ENCODE measurements around the gene FAM53A. TPM values are rescaled to one million over a fixed set of nuclear protein-coding genes. Genes with fewer than 3 reads are reported as not detected.
"Not testable (repeated sequence)": the region's sequence is repeated elsewhere in the genome, so short reads cannot be mapped to it uniquely, and the experiment has no call there.

The FAM53A gene
- total and polyA plus RNA-seq, 4 donors = 0.44 to 2.2 (median 0.97) TPM

DNA sequence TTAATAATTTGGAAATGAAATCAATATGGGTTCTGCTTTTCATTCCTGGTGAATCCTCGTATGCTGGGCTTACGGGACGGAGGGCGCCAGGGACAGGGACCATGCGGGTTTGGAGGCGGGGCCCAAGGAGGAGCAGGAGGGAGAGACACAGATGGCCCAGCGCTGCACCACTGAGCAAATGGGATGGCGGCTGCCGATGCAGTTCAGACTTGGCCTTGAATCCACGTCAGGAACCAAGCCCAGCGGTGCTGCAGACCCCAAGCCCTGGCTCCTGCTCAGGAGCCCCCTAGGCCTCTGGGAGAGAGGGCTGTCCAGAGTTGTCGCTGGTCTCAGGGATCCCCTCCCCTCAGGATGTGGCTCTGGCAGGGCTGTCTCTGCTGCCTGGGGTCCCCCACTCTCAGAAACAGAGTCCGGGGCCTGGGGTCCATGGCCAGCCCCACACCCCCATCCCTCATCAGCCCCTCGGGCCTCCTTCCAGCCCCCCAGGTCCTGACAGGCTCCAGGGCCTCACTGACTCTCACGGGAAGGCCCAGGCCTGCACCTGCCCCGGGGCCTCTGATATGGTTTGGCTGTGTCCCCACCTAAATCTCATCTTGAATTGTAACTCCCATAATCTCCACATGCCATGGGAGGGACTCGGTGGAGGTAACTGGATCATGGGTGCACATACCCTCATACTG is 75.2 kb downstream of the FAM53A start:
- DNase-seq (ENCODE audit: low spot score) = no peak
- no peaks in the 10 kb centered on the region for H3K36me3 ChIP-seq (ENCODE audit: control insufficient read depth in 4 of 4, insufficient read depth in 3 of 4, low read depth in 1 of 4, low read length in 3 of 4)
- no peaks in the 10 kb centered on the region for H3K4me1 ChIP-seq (ENCODE audit: control insufficient read depth in 4 of 4, insufficient read depth in 4 of 4, low read length in 3 of 4)
- no peak overlapping the region for H3K27ac ChIP-seq (ENCODE audit: low read depth in 1 of 2, low read length in 2 of 2)
- WGBS = 88% methylated on average over 17 of the region's 17 CpGs
- TF ChIP-seq HNF4G (IDR thresholded peaks at IDR 0.05) (no peak), FOXA2 (IDR thresholded peaks at IDR 0.05) (no peak), GABPA (IDR thresholded peaks at IDR 0.05 in 1 of 2, conservative IDR thresholded peaks at IDR 0.05 in 1 of 2) (no peak), RAD21 (IDR thresholded peaks at IDR 0.05) (no peak), TAF1 (conservative IDR thresholded peaks at IDR 0.05) (no peak), NR2F2 (IDR thresholded peaks at IDR 0.05) (no peak), YY1 (IDR thresholded peaks at IDR 0.05) (no peak), EGR1 (IDR thresholded peaks at IDR 0.05; ENCODE audit: low read depth in 2 of 2) (no peak), SP1 (IDR thresholded peaks at IDR 0.05) (no peak)
- TF ChIP-seq, protein P1, sequence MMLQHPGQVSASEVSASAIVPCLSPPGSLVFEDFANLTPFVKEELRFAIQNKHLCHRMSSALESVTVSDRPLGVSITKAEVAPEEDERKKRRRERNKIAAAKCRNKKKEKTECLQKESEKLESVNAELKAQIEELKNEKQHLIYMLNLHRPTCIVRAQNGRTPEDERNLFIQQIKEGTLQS (IDR thresholded peaks at IDR 0.05) = no peak
- TF ChIP-seq, protein P2, sequence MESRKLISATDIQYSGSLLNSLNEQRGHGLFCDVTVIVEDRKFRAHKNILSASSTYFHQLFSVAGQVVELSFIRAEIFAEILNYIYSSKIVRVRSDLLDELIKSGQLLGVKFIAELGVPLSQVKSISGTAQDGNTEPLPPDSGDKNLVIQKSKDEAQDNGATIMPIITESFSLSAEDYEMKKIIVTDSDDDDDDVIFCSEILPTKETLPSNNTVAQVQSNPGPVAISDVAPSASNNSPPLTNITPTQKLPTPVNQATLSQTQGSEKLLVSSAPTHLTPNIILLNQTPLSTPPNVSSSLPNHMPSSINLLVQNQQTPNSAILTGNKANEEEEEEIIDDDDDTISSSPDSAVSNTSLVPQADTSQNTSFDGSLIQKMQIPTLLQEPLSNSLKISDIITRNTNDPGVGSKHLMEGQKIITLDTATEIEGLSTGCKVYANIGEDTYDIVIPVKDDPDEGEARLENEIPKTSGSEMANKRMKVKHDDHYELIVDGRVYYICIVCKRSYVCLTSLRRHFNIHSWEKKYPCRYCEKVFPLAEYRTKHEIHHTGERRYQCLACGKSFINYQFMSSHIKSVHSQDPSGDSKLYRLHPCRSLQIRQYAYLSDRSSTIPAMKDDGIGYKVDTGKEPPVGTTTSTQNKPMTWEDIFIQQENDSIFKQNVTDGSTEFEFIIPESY (IDR thresholded peaks at IDR 0.05) = no peak
- no peaks in the 10 kb centered on the region for H3K27me3 ChIP-seq (ENCODE audit: control insufficient read depth in 4 of 4, insufficient read depth in 4 of 4, low read length in 3 of 4)
- H3K9ac ChIP-seq (ENCODE audit: low read depth in 1 of 2, low read length in 2 of 2) = no peak overlapping the region
- H3K4me3 ChIP-seq (ENCODE audit: low read depth in 1 of 3, low read length in 3 of 3) = no peak overlapping the region
- H3K9me3 ChIP-seq (ENCODE audit: control insufficient read depth in 4 of 4, low read length in 3 of 4) = no peaks in the 10 kb centered on the region

DNA sequence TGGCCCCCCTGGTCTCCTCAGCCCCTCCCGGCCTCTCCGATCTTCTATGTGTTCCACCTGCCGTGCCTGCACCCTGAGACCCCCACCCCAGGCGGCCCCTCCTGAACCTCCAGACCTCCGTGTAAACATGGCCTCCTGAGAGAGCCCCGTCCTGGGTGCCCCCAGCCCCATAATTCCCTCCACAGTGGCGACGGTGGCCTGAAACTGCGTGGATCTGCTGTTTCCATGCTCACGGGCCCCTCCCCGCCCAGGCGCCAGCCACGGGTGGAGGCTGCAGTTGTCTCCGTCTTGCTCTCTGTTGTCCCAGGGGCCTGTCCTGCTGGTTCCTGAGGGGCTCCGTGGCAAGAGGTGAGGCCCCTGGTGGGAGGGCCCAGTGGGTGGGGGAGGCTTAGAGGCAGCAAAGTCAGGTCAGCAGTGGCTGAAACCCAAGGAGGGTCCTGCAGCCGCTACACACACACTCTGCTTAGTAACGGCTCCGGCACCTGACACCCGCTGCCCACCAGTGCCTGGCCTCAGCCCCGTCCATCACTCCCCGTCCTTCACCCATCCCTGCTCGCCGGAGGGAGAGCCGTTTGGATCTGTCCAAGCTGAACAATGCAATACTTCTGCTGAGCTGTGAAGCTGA is 75.8 kb downstream of the FAM53A start:
- no peak for TF ChIP-seq NR2F2 (IDR thresholded peaks at IDR 0.05)
- TF ChIP-seq EGR1 (IDR thresholded peaks at IDR 0.05; ENCODE audit: low read depth in 2 of 2) = no peak
- no peak for TF ChIP-seq HNF4G (IDR thresholded peaks at IDR 0.05)
- TF ChIP-seq TAF1 (conservative IDR thresholded peaks at IDR 0.05) = no peak
- no peak for TF ChIP-seq GABPA (IDR thresholded peaks at IDR 0.05 in 1 of 2, conservative IDR thresholded peaks at IDR 0.05 in 1 of 2)
- TF ChIP-seq RAD21 (IDR thresholded peaks at IDR 0.05) = no peak
- TF ChIP-seq, protein P1 (IDR thresholded peaks at IDR 0.05) = no peak
- TF ChIP-seq CTCF (IDR thresholded peaks at IDR 0.05; ENCODE audit: low read depth, low read length, missing input control) = no peak
- TF ChIP-seq, protein P3, sequence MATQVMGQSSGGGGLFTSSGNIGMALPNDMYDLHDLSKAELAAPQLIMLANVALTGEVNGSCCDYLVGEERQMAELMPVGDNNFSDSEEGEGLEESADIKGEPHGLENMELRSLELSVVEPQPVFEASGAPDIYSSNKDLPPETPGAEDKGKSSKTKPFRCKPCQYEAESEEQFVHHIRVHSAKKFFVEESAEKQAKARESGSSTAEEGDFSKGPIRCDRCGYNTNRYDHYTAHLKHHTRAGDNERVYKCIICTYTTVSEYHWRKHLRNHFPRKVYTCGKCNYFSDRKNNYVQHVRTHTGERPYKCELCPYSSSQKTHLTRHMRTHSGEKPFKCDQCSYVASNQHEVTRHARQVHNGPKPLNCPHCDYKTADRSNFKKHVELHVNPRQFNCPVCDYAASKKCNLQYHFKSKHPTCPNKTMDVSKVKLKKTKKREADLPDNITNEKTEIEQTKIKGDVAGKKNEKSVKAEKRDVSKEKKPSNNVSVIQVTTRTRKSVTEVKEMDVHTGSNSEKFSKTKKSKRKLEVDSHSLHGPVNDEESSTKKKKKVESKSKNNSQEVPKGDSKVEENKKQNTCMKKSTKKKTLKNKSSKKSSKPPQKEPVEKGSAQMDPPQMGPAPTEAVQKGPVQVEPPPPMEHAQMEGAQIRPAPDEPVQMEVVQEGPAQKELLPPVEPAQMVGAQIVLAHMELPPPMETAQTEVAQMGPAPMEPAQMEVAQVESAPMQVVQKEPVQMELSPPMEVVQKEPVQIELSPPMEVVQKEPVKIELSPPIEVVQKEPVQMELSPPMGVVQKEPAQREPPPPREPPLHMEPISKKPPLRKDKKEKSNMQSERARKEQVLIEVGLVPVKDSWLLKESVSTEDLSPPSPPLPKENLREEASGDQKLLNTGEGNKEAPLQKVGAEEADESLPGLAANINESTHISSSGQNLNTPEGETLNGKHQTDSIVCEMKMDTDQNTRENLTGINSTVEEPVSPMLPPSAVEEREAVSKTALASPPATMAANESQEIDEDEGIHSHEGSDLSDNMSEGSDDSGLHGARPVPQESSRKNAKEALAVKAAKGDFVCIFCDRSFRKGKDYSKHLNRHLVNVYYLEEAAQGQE (IDR thresholded peaks at IDR 0.05) = no peak
- TF ChIP-seq FOXA1 (IDR thresholded peaks at IDR 0.05) = no peak
- no peak for TF ChIP-seq FOXA2 (IDR thresholded peaks at IDR 0.05)
- TF ChIP-seq HNF4A (conservative IDR thresholded peaks at IDR 0.05) = no peak
- no peak overlapping the region for H3K9ac ChIP-seq (ENCODE audit: low read depth in 1 of 2, low read length in 2 of 2)
- H3K27me3 ChIP-seq (ENCODE audit: control insufficient read depth in 4 of 4, insufficient read depth in 4 of 4, low read length in 3 of 4) = peaks cover 0 to 2% (median 0%) of the 10 kb centered on the region in 4 donors
- no peak overlapping the region for H3K4me3 ChIP-seq (ENCODE audit: low read depth in 1 of 3, low read length in 3 of 3)
- 84% methylated on average over 24 of the region's 24 CpGs for WGBS
- H3K9me3 ChIP-seq (ENCODE audit: control insufficient read depth in 4 of 4, low read length in 3 of 4) = no peaks in the 10 kb centered on the region
- DNase-seq (ENCODE audit: low spot score) = no peak
- no peaks in the 10 kb centered on the region for H3K36me3 ChIP-seq (ENCODE audit: control insufficient read depth in 4 of 4, insufficient read depth in 3 of 4, low read depth in 1 of 4, low read length in 3 of 4)
- no peak overlapping the region for H3K27ac ChIP-seq (ENCODE audit: low read depth in 1 of 2, low read length in 2 of 2)
- no peaks in the 10 kb centered on the region for H3K4me1 ChIP-seq (ENCODE audit: control insufficient read depth in 4 of 4, insufficient read depth in 4 of 4, low read length in 3 of 4)

- not testable (repeated sequence) for H3K36me3 ChIP-seq (ENCODE audit: control insufficient read depth in 4 of 4, insufficient read depth in 3 of 4, low read depth in 1 of 4, low read length in 3 of 4); H3K9me3 ChIP-seq (ENCODE audit: control insufficient read depth in 4 of 4, low read length in 3 of 4); H3K4me1 ChIP-seq (ENCODE audit: control insufficient read depth in 4 of 4, insufficient read depth in 4 of 4, low read length in 3 of 4); H3K9ac ChIP-seq (ENCODE audit: low read depth in 1 of 2, low read length in 2 of 2); H3K27me3 ChIP-seq (ENCODE audit: control insufficient read depth in 4 of 4, insufficient read depth in 4 of 4, low read length in 3 of 4); H3K27ac ChIP-seq (ENCODE audit: low read depth in 1 of 2, low read length in 2 of 2); H3K4me3 ChIP-seq (ENCODE audit: low read depth in 1 of 3, low read length in 3 of 3); DNase-seq (ENCODE audit: low spot score)
- 95% methylated on average over 23 of the region's 23 CpGs for WGBS
Measured at GRCh38 chr4:1607436-1608195, 76.5 kb downstream of the FAM53A start.
